Head of caudate nucleus (tissue), 42 donors: Measurements from ENCODE around the gene TMEM30A.

Experiments used
- DNase-seq, 42 donors: peaks; one replicate each; pipeline versions ENCODE4 v3.0.0 to v3.0.0-alpha.2; 2020 to 2021; ENCODE audit warnings: mixed read lengths in 7 of 42
- intact Hi-C: fragments of 100-400 bp; cut with DNase I; formaldehyde crosslinking; loops from one replicate; pipeline ENCODE4 v1.15.0; 2022

TMEM30A gene

DNA sequence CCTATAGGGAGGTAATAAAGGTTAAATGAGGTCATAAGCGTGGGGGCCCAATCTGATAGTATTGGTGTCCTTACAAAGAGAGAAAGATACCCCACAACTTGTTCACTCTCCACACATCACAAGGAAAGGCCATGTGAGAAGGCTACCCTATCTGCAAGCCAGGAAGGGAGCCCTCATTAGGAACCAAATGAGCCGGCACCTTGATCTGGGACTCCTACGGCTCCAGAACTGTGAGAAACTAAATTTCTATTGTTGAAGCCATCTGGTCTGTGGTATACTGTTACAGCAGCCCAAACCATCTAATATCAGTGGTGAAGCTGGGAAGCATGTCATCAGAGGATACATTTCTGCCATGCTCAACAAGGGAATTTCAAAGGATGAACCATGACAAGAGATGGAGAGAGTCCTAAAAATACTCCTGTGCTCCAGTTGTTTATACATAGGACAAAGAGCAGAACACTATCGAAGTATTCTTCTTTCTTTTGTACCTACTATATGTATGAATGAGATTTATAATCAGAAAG lies 51.4 kb downstream of the TMEM30A start:
- intact Hi-C loops, result no loop called here
- DNase-seq, result no peak

DNA sequence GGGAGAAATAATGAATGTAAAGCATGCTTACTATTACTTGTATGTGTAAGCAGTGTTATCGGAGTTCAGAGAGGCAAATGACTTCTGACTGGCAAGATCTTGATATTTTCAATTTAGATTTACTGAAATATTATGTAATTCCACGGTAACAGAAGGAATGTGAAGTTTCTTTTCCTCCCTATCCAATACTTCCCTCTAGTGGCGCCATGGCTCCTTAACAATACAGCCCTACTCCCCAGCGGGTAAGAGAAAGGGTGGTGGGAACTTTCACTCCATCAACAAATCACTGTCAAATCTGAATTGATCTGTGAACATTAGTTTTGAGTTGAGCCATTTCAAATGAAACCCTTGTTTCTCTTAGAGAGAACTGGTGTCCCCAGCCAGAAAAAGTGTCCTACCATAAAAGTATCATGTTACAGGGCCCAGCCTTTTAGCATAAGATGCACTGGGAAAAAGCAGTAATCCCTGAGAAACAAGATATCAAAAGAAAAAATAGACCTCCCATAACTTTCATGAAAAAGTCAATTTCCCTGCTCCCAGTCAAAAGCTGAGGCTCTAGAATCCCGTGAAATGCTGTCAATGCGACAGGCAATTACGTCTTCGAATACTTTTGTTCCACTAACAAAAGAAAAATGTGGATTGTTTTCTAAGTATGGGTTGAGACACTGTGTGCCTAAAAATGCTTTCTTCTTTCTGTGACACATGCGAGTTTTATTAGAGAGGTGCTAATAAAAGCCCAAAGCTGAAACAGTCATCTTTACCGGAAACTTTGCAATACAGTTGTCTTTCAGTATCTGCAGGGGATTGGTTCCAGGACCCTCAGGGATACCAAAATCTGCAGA lies 53.9 kb downstream of the TMEM30A start:
- DNase-seq, result peak in 24 of 42 donors; percentile 23 to 78 (median 54)
- intact Hi-C loops, result no loop called here

DNA sequence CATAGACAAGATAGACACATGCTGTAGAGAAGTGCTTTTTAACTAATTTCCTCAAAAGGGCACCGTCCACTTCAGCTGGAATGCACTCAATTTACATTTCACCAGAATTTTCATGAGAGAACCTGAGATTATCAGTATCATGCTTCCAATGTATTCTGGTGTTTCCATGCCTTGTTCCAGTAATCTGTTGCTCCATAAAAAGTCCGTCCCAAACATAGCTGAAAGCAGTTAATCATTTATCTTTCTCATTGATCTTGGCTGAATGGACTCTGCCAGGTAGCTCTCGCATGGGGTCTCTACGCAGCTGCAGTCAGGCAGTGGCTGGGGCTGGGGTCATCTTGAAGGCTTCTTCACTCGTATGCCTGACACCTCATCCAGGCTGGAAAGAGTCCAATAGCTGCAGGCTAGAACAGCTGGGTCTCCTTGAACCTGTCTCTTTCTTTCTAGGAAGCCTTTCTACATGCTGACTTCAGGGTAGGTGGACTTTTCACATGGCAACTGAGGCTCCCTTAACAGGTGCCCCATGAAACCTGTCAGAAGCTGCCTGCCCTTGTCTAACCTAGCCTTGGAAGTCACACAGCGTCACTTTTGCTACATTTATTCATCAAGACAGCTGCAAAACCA lies 60.2 kb downstream of the TMEM30A start:
- intact Hi-C loops, result no loop called here
- no peak for DNase-seq

DNA sequence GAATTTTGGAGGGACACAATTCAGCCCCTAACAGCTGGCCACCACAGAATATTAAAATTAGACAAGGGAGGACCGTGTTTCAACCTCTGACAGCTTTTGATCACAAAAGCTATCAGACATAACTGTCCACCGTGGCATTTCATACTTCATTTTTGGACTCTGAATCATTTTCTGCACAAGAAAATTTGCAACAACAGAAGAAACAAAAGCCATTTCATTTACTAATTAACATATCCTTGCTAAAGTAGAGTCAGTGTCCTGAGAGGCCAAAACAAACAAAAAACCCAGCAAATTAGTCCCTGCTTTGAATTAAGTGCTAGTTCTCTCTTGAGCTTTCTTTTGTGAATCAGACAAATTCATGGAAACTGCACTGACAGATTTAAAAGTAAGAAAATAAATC lies 61.2 kb downstream of the TMEM30A start:
- intact Hi-C loops, result no loop called here
- DNase-seq, result no peak

DNA sequence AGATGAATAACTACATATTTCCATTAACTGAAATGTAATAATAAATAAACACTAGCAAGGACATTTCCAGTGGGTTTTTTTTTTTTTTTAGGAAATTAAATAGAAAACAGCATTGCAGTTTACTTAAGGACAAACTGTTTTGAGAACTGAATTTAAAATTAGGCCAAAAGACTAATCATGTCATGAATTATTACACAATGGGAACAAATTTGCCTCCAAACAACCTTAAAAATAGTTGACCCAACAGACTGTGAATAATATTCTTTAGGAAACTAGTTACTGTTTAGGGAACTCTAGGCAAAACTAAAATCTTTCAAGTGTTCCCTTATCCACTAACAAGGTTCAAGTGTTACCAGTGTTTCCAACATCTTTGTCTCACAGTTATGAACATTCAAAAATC lies 62.3 kb downstream of the TMEM30A start:
- no peak for DNase-seq
- intact Hi-C loops, result no loop called here

DNA sequence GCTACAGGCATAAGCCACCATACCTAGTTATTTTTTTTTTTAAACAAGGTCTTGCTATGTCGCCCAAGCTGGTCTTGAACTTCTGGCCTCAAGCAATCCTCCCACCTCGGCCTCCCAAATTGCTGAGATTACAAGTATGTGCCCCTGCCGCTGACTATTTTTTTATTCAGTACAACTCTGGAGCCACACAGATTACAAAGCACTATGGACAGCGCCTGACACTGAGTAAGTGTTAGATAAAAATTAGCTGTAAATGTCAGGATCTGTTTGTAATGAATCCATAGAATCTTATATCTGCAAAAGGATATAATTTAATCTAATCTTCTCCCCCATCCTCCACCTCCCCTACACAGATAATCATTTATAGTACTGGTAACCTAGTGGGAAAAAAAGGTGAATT lies 63.5 kb downstream of the TMEM30A start:
- intact Hi-C loops, result no loop called here

DNA sequence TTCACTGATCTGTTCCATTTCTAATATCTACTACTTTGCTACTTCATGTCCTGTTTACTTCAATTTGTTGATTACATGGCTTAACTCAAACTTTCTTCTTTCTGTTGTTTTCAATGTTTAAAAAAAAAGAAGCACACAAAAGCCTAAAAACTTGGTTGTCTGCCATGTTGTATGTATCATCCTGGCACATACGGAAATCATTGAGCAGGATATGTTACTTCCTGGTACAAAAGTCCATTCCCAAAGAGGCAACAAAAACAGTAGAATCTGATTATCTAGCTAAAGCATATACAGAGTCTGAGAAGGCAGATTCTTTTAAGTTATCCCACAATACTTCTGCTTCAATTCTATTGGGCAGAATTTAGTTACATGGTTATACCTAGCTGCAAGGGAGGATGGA lies 64.2 kb downstream of the TMEM30A start:
- intact Hi-C loops, result no loop called here

More for the DNA sequence above, 63.5 kb downstream of the TMEM30A start:
- DNase-seq, result no peak

DNA sequence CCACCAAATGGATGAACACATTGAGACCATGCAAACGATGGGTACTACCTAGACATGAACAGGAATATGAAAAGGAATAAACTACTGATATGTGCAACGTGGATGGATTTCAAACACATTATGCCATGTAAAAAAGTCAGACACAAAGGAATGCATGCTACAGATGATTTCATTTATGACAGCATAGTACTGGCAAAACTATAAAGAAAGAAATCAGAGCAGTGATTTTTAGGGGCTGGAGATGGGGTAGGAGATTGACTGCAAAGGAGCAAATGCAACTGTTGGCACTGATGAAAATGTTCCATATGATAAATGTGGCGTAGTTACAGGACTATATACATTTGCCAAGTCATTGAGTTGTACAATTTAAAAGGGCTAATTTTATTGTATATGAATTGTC lies 65.3 kb downstream of the TMEM30A start:
- no peak for DNase-seq
- intact Hi-C loops, result no loop called here

More for the DNA sequence above, 64.2 kb downstream of the TMEM30A start:
- no peak for DNase-seq

DNA sequence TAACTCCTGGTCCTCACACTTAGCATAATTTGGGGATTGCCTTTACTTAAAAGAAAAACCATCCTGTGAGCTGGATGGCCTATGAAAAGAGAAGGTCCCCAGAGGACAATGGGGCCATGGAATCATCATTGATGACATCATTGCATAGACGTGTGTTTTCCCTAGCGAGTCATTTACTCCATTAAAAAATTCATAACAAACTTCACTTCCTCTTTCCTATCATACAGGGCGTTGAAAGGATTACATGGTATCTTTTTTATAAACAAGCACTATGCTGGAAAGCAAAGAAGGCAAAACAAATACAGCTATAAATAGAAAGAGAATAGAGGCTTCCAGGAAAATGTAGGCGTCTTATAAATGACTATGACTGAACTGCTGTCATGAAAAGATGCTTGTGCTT lies 67.4 kb downstream of the TMEM30A start:
- intact Hi-C loops, result no loop called here
- DNase-seq, result no peak

DNA sequence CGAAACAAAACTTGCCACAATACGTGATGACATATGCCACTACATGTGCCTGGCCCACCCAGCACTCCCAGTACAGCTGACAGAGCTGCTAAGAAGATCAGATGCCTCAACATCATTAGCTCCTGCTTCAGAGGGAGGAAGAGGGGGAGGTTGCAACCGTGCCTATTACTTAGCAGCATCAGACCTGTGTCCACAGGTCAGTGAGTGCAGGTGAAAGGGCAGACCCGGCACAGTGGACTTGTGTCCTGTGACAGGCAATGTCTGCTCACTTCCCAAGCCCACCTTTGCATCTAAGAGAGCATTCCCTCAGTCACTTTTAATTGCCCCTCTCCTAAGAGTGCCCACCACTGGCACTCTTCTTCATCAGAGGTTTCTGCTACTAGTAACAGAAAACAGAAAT lies 69.3 kb downstream of the TMEM30A start:
- intact Hi-C loops, result no loop called here
- no peak for DNase-seq

DNA sequence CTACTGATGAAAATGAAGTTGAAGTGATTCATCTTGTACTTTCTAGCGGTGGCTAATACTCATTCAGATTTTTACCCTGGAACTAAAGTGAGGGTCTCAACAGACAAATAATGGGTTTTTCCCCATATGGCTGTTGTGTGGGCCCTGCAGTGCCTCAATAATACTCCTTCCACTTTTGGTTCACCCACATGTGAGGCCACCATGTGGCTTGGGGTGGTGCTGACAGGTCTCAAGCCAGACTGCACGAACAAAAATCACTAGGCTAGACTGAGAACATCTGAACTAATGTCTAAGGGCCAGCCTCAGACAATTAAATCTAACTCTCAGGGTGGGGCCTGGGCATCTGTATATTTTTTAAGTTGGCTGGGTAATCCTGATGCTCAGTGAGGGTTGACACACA lies 70.9 kb downstream of the TMEM30A start:
- no peak for DNase-seq
- intact Hi-C loops, result no loop called here

DNA sequence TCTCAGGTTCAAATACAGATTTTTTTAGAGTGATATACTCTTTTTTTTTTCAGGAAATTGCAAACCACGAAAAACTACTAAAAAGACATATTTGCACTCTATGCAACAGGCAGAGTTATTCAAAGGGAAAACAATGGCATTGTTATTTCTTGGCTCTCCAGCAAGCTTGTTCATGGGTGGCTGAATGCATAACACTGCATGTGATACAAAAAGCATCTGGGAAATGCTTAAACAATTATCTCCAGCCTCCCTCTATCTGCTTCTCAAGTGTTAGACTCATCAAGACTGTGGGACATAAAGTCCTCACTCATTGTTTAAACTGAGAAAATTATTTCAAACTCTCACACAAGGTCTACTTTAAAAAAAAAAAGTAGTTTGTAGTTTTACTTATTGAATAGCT lies 71.5 kb downstream of the TMEM30A start:
- intact Hi-C loops, result no loop called here
- peak in 1 of 42 donors; percentile 30 for DNase-seq

DNA sequence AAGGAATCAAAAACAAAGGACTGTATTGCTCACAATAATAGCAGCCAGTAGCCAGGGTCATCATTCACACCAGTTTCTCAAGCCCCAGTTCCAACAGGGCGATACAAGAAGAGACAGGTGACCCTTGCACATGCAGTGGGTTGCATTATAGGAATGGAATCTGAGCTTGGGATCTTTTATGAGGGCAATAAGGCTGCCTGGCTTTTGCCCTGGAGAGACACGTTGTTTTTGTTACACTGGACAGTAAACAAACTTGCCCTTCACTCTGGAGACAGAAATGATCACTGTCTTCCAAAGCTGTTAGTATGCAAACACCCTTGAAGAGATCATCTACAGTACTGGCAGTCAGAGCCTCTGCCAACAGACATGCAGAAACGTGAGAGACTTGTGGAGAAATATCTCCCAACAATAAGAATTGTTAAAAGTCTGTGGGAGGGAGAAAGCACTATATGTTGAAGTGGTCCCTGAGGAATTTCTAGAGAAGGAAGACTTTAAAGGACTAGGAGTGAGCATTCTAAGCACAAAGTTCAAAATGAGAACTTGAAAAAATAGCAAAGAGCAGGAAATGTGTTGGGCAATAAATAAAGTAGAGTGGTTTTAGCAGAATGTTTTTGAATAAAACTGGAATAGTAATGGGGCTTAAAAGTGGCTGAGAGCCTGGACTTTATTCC lies 72.5 kb downstream of the TMEM30A start:
- intact Hi-C loops, result no loop called here
- no peak for DNase-seq

DNA sequence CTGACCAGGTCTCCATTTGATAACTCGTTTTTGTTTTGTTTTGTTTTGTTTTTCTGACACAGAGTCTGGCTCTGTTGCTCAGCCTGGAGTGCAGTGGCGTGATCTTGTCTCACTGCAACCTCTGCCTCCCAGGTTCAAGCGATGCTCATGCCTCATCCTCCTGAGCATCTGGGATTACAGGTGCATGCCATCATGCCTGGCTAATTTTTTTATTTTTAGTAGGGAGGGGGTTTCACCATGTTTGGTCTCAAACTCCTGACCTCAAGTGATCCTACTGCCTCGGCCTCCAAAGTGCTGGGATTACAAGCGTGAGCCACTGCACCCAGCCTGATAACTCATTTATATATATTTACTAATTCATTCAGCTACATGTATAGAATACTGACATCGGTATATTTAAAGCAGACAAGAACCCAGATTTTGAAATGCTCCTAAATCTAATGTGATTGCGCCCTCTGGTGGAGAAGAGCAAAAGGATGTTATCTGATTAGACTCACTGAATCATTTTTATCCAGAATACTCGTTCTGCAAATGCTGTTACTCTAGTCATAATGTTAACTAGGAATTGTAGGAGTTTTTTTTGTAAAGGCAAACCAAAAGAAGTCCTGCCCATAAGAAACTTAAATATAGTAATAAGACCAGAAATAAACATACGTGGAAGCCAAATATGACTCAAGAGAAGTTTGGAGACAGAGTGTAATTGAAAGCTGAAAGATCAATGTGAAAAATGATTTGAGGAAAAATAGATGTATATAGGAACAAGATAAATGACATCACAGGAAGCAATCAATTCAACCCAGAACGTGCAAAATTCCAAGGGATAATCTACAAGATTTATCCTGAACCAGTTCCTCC lies 73.5 kb downstream of the TMEM30A start:
- intact Hi-C loops, result no loop called here
- peak in 23 of 42 donors; percentile 35 to 89 (median 74) for DNase-seq

DNA sequence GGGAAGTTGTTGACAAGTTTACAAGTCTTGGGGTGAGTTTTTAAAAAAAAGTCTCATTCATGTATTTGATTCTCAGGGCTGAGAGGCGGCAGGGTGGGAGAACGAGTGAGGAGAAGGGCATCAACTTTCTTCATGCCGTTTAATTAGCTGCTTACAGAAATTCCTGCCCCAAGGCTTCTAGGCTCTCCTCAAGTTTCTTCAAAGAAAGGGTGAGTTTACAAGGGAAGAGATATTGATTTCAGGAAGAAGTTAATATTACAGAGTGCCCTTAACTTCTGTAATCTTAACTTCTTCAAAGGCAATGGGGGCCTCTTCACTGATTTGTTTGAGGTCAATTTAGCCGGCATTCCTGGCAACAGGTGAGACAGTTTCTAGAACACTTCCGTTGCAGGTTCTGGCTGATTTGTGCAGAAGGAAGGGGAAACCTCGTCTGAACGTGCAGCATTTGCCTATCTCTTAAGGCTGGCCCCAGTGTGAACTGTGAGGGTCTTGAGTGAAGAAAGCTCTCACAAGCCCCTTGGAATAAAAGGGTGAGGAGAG lies 75.3 kb downstream of the TMEM30A start:
- intact Hi-C loops, result loop anchor here (5.0 kb wide), 2 partner anchors 1117 to 1472 kb away; no protein-coding TSS in a partner anchor
- DNase-seq, result no peak

DNA sequence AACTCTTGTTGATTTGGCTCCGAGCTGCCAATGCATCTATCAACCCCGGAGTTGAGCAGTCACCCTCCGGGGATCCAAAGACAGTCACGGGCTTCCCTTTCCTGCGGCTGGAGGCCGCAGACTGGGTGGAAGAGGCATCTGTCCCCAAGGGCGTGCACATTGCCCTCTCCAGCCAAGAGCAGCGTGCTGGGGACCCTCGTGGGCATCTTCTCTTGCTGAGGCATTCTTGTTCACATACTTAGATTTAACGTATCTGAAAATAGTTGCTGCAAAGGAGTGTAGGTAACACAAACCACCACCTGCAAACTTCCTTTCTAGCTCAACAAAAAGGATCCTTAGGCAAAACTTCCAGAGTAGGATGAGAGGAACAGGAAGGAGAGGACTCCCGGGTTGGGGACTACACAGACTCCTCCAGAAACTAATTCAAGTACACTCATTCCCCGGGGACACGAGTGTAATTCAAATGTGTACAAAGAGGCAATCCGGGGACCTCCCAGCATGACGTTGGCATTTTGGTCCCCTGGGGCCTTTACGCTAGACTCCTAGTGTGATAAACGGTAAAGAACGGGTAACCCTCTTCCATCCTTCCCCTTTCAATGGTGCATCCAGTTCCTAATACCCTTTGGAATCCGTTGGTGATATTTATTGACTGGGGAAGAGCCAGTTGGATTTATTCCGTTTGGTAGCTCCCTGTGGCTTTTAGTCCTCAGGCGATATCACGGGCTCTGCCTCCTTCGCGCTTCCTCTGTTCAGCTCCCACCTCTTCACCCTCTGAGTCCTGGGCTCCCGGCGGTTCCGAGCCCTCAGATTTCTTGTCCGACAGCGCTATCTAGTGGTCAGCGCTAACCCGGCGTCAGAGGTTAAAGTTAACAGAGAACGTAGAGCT lies 76.1 kb downstream of the TMEM30A start:
- intact Hi-C loops, result loop anchor here (5.0 kb wide), 2 partner anchors 1116 to 1471 kb away; no protein-coding TSS in a partner anchor
- DNase-seq, result peak; percentile 76 to 95 (median 89)

DNA sequence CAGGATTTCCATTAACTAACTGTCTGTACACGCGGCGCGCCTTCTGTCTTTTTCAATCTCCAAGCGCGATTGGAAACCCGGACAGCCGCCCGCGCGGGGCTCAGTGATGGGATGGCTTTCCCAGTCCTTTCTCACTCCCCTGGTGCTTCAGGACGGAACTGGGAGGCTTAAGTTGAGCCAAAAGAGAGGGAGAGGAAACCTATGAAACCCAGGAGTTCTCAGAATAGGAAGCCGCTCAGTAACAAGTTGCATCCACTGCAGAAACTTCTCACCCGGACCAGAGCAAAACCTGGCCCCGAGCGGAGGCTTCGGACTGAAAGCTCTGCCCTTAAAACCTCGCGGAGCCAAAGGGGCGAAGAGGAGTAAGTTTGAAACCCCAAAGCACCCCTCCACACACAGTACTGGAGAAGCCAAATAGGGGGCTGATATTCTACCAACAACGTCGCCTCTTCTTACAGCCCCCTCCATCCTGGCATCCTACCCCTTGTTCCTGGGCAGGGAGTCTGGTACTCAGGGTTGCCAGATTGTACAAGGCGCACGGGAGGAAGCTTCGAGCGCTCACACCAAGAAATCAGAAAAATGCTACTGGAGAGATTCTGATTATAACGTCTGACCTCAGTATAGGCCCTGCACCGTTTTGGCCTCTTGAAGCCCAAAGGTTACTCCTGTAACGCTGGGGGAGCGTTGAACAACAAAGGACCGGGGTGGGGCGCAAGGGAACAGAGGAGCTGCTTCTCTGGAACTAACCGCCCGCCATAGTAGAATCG lies 77.8 kb downstream of the TMEM30A start:
- intact Hi-C loops, result loop anchor here (5.0 kb wide), 2 partner anchors 1114 to 1469 kb away; no protein-coding TSS in a partner anchor
- DNase-seq, result no peak
